Right atrium auricular region (tissue), 2 donors: Measurements from ENCODE around the gene E2F1. TPM values are rescaled to one million over a fixed set of nuclear protein-coding genes. Genes with fewer than 3 reads are reported as not detected.

Experiments
- DNase-seq: peaks from one replicate; pipeline ENCODE4 v3.0.0-alpha.2; 2019; ENCODE audit warnings: low spot score
- H3K27ac ChIP-seq, 2 donors: fragments of 200-600 bp; sonication (generic); 1 replicate in 1 of 2; 2 replicates in 1 of 2; pipeline ENCODE4 v1.5.1; 2016 to 2019
- H3K27me3 ChIP-seq, 2 donors: fragments of 200-600 bp; sonication (generic); one replicate each; pipeline versions ENCODE4 v1.5.1 to v1.6.0; 2017 to 2019
- H3K36me3 ChIP-seq: fragments of 200-600 bp; sonication (generic); one replicate; pipeline ENCODE4 v1.5.1; 2016
- H3K4me1 ChIP-seq, 2 donors: fragments of 200-600 bp; sonication (generic); one replicate each; pipeline versions ENCODE4 v1.5.1 to v1.6.0; 2017 to 2019
- H3K4me3 ChIP-seq, 2 donors: fragments of 200-600 bp; sonication (generic); 1 replicate in 1 of 2; 2 replicates in 1 of 2; pipeline ENCODE4 v1.5.1; 2017 to 2019; ENCODE audit warnings: mild to moderate bottlenecking in 1 of 2, moderate library complexity in 1 of 2
- H3K9me3 ChIP-seq, 2 donors: fragments of 200-600 bp; sonication (generic); one replicate each; pipeline ENCODE4 v1.5.1; 2019
- total RNA-seq, 2 donors: library from RNA; depleted of rRNA; stranded (reverse); fragments of >200 nt; gene quantifications; one replicate each; pipeline ENCODE4 v1.1.0, GENCODE V29; 2016
- TF ChIP-seq, protein P1 (sequence below), 2 donors: fragments of 200-600 bp; sonication (generic); IDR thresholded peaks; one replicate each; pipeline ENCODE4 v1.5.1; 2019; ENCODE audit warnings: antibody characterized with exemption in 2 of 2

E2F1 gene
- total RNA-seq, 2 donors from 2014 or later = 0.31 to 0.33 TPM

DNA sequence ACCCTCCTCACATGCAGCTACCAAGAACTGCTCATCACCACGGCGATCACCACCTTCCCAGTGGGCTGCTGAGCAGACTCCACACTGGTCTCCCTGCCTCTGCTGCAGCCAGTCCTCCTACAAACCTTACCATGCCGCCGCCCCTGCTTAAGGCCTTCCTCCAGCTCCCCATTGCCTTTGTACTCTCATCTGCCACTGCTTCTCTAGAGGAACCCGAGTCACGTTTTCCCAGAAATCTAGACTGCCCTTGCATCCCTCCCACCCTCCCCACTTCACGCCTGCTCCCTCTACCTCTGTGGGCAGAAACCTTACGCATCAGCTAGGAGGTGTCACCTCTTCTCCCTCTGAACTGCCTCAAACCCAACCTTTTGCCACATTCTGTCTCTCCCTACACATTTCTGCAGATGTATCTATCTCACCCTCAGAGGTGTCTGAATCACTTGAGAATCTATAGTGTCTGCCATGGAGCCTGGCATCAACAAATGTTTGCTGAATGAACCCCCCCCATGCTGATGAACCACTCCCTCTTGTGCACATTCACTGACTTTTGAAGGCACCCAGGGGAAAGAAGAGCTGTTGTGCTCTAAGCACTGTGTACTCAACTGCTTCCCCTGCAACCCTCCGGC lies 4.3 kb downstream of the E2F1 start:
- Histone ChIP-seq H3K36me3 (no peaks in the 10 kb centered on the region), H3K27ac (no peak overlapping the region), H3K4me3 (no peak overlapping the region), H3K9me3 (no peaks in the 10 kb centered on the region), H3K27me3 (no peaks in the 10 kb centered on the region), H3K4me1 (peaks cover 0 to 21% of the 10 kb centered on the region in 2 donors)
- no peak for DNase-seq
- TF ChIP-seq, protein P1, sequence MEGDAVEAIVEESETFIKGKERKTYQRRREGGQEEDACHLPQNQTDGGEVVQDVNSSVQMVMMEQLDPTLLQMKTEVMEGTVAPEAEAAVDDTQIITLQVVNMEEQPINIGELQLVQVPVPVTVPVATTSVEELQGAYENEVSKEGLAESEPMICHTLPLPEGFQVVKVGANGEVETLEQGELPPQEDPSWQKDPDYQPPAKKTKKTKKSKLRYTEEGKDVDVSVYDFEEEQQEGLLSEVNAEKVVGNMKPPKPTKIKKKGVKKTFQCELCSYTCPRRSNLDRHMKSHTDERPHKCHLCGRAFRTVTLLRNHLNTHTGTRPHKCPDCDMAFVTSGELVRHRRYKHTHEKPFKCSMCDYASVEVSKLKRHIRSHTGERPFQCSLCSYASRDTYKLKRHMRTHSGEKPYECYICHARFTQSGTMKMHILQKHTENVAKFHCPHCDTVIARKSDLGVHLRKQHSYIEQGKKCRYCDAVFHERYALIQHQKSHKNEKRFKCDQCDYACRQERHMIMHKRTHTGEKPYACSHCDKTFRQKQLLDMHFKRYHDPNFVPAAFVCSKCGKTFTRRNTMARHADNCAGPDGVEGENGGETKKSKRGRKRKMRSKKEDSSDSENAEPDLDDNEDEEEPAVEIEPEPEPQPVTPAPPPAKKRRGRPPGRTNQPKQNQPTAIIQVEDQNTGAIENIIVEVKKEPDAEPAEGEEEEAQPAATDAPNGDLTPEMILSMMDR (IDR thresholded peaks at IDR 0.05) = no peak

DNA sequence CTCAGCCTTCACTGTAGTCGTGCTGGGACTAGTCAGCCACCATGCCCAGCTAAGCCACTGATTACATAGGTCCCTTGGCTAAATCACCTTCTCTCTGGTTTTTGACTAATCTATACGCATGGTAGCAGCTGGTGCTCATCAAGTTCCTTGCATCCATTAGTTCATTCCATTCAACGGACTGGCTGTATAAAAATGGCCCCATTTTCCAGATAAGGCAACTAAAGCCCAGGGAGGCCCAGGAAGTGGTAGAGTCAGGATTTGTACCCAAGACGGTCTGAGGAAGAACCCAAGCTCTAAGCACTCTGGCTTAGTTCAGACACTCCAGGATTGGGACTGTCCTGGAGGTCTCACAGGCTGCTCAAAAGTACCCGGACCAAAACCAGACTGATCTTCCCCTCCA lies 4.9 kb downstream of the E2F1 start:
- no peak overlapping the region for H3K27ac ChIP-seq
- H3K9me3 ChIP-seq = no peaks in the 10 kb centered on the region
- DNase-seq = no peak
- H3K4me3 ChIP-seq = no peak overlapping the region
- TF ChIP-seq, protein P1 (IDR thresholded peaks at IDR 0.05) = no peak
- peaks cover 0 to 21% of the 10 kb centered on the region in 2 donors for H3K4me1 ChIP-seq
- H3K27me3 ChIP-seq = no peaks in the 10 kb centered on the region
- H3K36me3 ChIP-seq = no peaks in the 10 kb centered on the region

DNA sequence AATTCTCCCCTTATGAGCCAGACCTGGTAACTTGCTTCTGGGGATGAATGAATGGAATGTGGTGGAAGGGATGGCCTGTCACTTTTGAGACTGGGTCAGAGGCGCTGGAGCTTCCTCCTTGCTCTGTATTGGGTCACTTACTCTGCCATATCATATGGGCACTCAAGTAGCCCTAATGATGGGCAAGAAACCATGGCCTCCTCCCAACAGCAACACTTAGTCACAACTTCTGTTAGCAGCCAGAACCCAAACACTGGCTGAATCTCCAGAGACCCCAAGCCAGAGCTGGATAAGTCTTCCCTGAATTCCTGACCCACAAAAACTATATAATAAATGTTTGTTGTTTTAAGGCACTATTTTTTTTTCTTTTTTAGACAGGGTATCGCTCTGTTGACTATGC lies 5.5 kb downstream of the E2F1 start:
- Histone ChIP-seq H3K4me3 (no peak overlapping the region), H3K27ac (no peak overlapping the region), H3K4me1 (peaks cover 0 to 25% of the 10 kb centered on the region in 2 donors), H3K36me3 (no peaks in the 10 kb centered on the region), H3K27me3 (no peaks in the 10 kb centered on the region), H3K9me3 (no peaks in the 10 kb centered on the region)
- DNase-seq = no peak
- TF ChIP-seq, protein P1 (IDR thresholded peaks at IDR 0.05) = no peak

- no peak for DNase-seq
- Histone ChIP-seq H3K36me3 (no peaks in the 10 kb centered on the region), H3K27ac (no peak overlapping the region), H3K27me3 (no peaks in the 10 kb centered on the region), H3K4me3 (no peak overlapping the region), H3K4me1 (peaks cover 0 to 25% of the 10 kb centered on the region in 2 donors), H3K9me3 (no peaks in the 10 kb centered on the region)
- TF ChIP-seq, protein P1 (IDR thresholded peaks at IDR 0.05) = no peak
Observed at GRCh38 chr20:33679758-33680485, 6.3 kb downstream of the E2F1 start.

DNA sequence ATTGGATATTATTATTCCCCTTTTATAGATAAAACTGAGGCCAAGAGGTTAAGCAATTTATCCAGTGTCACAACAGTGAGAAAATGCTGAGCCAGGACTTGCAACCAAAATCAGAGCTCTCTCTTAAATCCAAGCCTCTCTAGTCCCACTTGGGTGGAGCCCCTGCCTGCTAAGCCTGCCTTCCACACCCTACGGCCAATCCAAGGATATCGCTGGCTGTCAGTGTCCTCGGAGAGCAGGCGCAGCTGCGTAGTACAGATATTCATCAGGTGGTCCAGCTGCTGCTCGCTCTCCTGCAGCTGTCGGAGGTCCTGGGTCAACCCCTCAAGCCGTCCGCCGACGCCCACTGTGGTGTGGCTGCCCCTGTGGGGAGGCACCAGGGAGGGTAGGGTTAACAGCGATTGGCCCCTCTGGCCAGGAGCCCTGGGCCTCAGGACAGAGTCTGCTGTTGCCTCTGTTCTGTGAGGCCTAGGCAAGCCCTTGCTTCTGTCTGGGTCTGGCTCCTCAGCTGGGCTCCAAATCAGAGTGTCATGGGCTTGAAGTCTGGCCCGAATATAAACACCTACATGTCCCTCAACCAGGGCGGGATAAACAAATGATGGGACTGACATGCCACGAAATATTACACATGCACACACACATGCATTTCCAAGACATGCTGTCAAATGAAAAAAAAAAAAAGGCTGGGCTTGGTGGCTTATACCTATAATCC lies 8.0 kb downstream of the E2F1 start:
- peak; percentile 82 for DNase-seq
- Histone ChIP-seq H3K4me1 (peaks cover 0 to 29% of the 10 kb centered on the region in 2 donors), H3K4me3 (no peak overlapping the region), H3K9me3 (no peaks in the 10 kb centered on the region), H3K27me3 (no peaks in the 10 kb centered on the region), H3K27ac (peak overlapping the region in 1 of 2 donors; percentile 29), H3K36me3 (no peaks in the 10 kb centered on the region)
- TF ChIP-seq, protein P1 (IDR thresholded peaks at IDR 0.05) = no peak
